Right lobe of liver (tissue), 6 donors: Measurements from ENCODE around the gene CALU. TPM values are rescaled to one million over a fixed set of nuclear protein-coding genes. Genes with fewer than 3 reads are reported as not detected.

Source experiments
- ATAC-seq, 4 donors: fragments of 200-7000 bp; cut with Tn5 transposase; one replicate each; pipeline ENCODE4 v1.9.1; 2020; ENCODE audit warnings: mild to moderate bottlenecking in 4 of 4, moderate library complexity in 4 of 4
- DNase-seq, 3 donors: peaks; one replicate each; pipeline ENCODE4 v3.0.0-alpha.2; 2020
- H3K27ac ChIP-seq, 3 donors: fragments of 200-600 bp; one replicate each; pipeline ENCODE4 v1.8.0; 2022
- H3K27me3 ChIP-seq, 2 donors: fragments of 200-600 bp; one replicate each; pipeline ENCODE4 v1.8.0; 2022
- H3K36me3 ChIP-seq, 4 donors: fragments of 200-600 bp; sonication (generic) in 1 of 4; one replicate each; pipeline versions ENCODE4 v1.5.1 to v1.8.0; 2017 to 2022; ENCODE audit warnings: control low read depth in 1 of 4
- H3K4me1 ChIP-seq, 4 donors: fragments of 200-600 bp; sonication (generic) in 1 of 4; one replicate each; pipeline versions ENCODE4 v1.5.1 to v1.8.0; 2017 to 2022; ENCODE audit warnings: control low read depth in 1 of 4
- H3K4me3 ChIP-seq, 3 donors: fragments of 200-600 bp; one replicate each; pipeline ENCODE4 v1.8.0; 2022
- H3K9me3 ChIP-seq, 4 donors: fragments of 200-600 bp; sonication (generic) in 1 of 4; one replicate each; pipeline versions ENCODE4 v1.5.1 to v1.8.0; 2017 to 2022; ENCODE audit warnings: control low read depth in 1 of 4
- POLR2A ChIP-seq: fragments of 450-650 bp; IDR thresholded peaks from one replicate; pipeline ENCODE4 v1.6.1; 2017; ENCODE audit warnings: antibody characterized with exemption, mild to moderate bottlenecking
- WGBS: methylation state at CpG from one replicate; pipeline ENCODE4 v1.1.6; 2018; ENCODE audit warnings: low coverage, low lambda C conversion rate; ENCODE audit not compliant: insufficient coverage; ENCODE audit errors: missing lambda C conversion rate; 5-methylcytosine and 5-hydroxymethylcytosine counted together
- intact Hi-C, 2 donors: fragments of 100-400 bp; cut with DNase I; formaldehyde crosslinking; loops; one replicate each; pipeline versions ENCODE4 v1.11.2 to v1.14.1; 2022
- total RNA-seq, 6 experiments: library from RNA; depleted of rRNA in 2 of 6; stranded (reverse); fragments of >200 nt in 2 of 6; fragmentation: NEBNext Ultra II Directional in 3 of 6; extraction: Animal tissue kit (Norgen Biotek cat#: 25700) in 3 of 6; gene quantifications; one replicate each; pipeline versions ENCODE4 v1.1.0 to v1.2.4, GENCODE V29; 2016 to 2023
- TF ChIP-seq, protein P1 (sequence below), 4 donors: fragments of 200-600 bp in 3 of 4; fragments of 450-650 bp in 1 of 4; IDR thresholded peaks; one replicate each; pipeline versions ENCODE4 v1.5.1 to v1.8.0; 2016 to 2022; ENCODE audit warnings: antibody characterized with exemption in 4 of 4, mild to moderate bottlenecking in 2 of 4
- donor health status: DM: no; HTN: yes; CAD: no.
- donor health status: DM: no; HTN: no; CAD: no.
- donor health status: DM: no; HTN: no; CAD: no.
- donor health status: DM: no; HTN: yes; CAD: no.
- donor health status: DM: no; HTN: yes; CAD: no.

CALU gene
- total RNA-seq, 6 experiments from 2014 or later = 25.4 to 48.3 (median 42.1) TPM

- ATAC-seq (no peak), DNase-seq (no peak)
- 84% methylated on average over 1 of the region's 1 CpG for WGBS
- Histone ChIP-seq H3K27ac (no peak overlapping the region), H3K9me3 (no peaks in the 10 kb centered on the region), H3K4me1 (peaks cover 0 to 6% (median 0%) of the 10 kb centered on the region in 4 donors), H3K4me3 (no peak overlapping the region), H3K36me3 (peaks cover 0 to 44% (median 24%) of the 10 kb centered on the region in 4 donors), H3K27me3 (no peaks in the 10 kb centered on the region)
- intact Hi-C loops = no loop called here
- no peak for TF ChIP-seq POLR2A
- TF ChIP-seq, protein P1, sequence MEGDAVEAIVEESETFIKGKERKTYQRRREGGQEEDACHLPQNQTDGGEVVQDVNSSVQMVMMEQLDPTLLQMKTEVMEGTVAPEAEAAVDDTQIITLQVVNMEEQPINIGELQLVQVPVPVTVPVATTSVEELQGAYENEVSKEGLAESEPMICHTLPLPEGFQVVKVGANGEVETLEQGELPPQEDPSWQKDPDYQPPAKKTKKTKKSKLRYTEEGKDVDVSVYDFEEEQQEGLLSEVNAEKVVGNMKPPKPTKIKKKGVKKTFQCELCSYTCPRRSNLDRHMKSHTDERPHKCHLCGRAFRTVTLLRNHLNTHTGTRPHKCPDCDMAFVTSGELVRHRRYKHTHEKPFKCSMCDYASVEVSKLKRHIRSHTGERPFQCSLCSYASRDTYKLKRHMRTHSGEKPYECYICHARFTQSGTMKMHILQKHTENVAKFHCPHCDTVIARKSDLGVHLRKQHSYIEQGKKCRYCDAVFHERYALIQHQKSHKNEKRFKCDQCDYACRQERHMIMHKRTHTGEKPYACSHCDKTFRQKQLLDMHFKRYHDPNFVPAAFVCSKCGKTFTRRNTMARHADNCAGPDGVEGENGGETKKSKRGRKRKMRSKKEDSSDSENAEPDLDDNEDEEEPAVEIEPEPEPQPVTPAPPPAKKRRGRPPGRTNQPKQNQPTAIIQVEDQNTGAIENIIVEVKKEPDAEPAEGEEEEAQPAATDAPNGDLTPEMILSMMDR (IDR thresholded peaks at IDR 0.05) = no peak
These were observed 13.1 kb downstream of the CALU start for GRCh38 chr7:128752251-128752650.

- no peak for ATAC-seq
- Histone ChIP-seq H3K27ac (no peak overlapping the region), H3K4me1 (no peaks in the 10 kb centered on the region), H3K4me3 (no peak overlapping the region), H3K9me3 (no peaks in the 10 kb centered on the region), H3K36me3 (peaks cover 0 to 42% (median 28%) of the 10 kb centered on the region in 4 donors), H3K27me3 (no peaks in the 10 kb centered on the region)
- 74% methylated on average over 2 of the region's 2 CpGs for whole genome bisulfite sequencing
- TF ChIP-seq, protein P1 (IDR thresholded peaks at IDR 0.05) = no peak
- no peak for TF ChIP-seq POLR2A
- no peak for DNase-seq
- intact Hi-C loops = no loop called here
These were observed 16.1 kb downstream of the CALU start for GRCh38 chr7:128755075-128755818.

GRCh38 chr7:128755819-128756476 lies 16.8 kb downstream of the CALU start:
- intact Hi-C loops = no loop called here
- Histone ChIP-seq H3K4me1 (no peaks in the 10 kb centered on the region), H3K36me3 (peaks cover 0 to 46% (median 26%) of the 10 kb centered on the region in 4 donors), H3K27ac (no peak overlapping the region), H3K4me3 (no peak overlapping the region), H3K27me3 (no peaks in the 10 kb centered on the region), H3K9me3 (no peaks in the 10 kb centered on the region)
- 89% methylated on average over 5 of the region's 5 CpGs for WGBS
- no peak for ATAC-seq
- no peak for TF ChIP-seq POLR2A
- TF ChIP-seq, protein P1 (IDR thresholded peaks at IDR 0.05) = no peak
- no peak for DNase-seq

GRCh38 chr7:128757203-128757602 lies 18.0 kb downstream of the CALU start:
- no peak for TF ChIP-seq POLR2A
- TF ChIP-seq, protein P1 (IDR thresholded peaks at IDR 0.05) = no peak
- WGBS = 83% methylated on average over 2 of the region's 2 CpGs
- Histone ChIP-seq H3K4me3 (no peak overlapping the region), H3K27me3 (no peaks in the 10 kb centered on the region), H3K36me3 (peaks cover 0 to 57% (median 27%) of the 10 kb centered on the region in 4 donors), H3K9me3 (no peaks in the 10 kb centered on the region), H3K4me1 (no peaks in the 10 kb centered on the region), H3K27ac (no peak overlapping the region)
- no peak for ATAC-seq
- intact Hi-C loops = no loop called here
- no peak for DNase-seq
